T-helper 1 cell treated with Interleukin-12 subunit alpha and Interleukin-12 subunit beta and Interleukin-4 antibody, amounts not matched to agents 30 μg/mL and 1 μg/mL, for 36 hours (primary cell): ENCODE results near the gene LIMS3.
"Not testable (repeated sequence)": the region's sequence is repeated elsewhere in the genome, so short reads cannot be mapped to it uniquely, and the experiment has no call there.

Source experiments
- H3K27ac Mint-ChIP-seq: one replicate; pipeline ENCODE4 v1.8.0; 2021; ENCODE audit warnings: mild to moderate bottlenecking, mixed read lengths
- H3K27me3 Mint-ChIP-seq: one replicate; pipeline ENCODE4 v1.8.0; 2021; ENCODE audit warnings: low read depth, mixed read lengths
- H3K36me3 Mint-ChIP-seq: one replicate; pipeline ENCODE4 v1.8.0; 2021; ENCODE audit warnings: low read depth, mixed read lengths
- H3K4me1 Mint-ChIP-seq: one replicate; pipeline ENCODE4 v1.8.0; 2021; ENCODE audit warnings: low read depth, mixed read lengths
- H3K4me3 Mint-ChIP-seq: one replicate; pipeline ENCODE4 v1.8.0; 2021; ENCODE audit warnings: mild to moderate bottlenecking, moderate library complexity, mixed read lengths
- H3K9me3 Mint-ChIP-seq: one replicate; pipeline ENCODE4 v1.8.0; 2021; ENCODE audit warnings: mixed read lengths

Gene LIMS3

DNA sequence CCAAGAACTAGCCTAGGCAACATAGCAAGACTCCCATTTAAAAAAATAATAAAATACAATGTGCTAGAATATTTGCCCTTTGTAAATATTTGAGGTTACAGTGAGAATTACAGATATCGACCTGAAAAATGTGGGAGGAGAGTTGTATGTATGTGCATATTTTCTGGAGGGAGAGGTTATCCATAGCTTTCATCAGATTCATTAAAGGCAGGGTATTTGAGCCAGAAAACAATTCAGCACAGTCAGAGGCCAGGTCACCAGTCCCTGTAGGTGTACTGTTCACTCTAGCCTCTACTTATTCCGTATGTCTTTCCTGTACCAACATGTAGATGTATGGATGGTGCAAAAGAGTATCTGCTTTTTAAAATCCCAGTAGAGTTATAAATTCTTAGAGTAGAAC is 15.4 kb downstream of the LIMS3 start:
- not testable (repeated sequence) for H3K4me1 Mint-ChIP-seq, H3K36me3 Mint-ChIP-seq, H3K4me3 Mint-ChIP-seq, H3K27me3 Mint-ChIP-seq, H3K27ac Mint-ChIP-seq, H3K9me3 Mint-ChIP-seq

DNA sequence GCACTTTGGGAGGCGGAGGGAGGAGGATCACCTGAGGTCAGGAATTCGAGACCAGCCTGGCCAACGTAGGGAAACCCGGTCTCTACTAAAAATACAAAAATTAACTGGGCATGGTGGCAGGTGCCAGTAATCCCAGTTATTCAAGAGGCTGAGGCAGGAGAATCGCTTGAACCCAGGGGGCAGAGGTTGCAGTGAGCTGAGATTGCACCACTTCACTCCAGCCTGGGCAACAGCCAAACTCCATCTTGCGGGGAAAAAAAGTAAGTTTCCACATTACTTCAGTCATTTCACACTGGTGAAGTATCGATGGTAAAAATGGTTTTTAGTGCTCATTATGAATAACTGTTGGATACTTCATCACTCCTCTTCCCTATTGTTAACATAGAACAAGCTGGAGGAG is 16.1 kb downstream of the LIMS3 start:
- H3K36me3 Mint-ChIP-seq, H3K9me3 Mint-ChIP-seq, H3K4me3 Mint-ChIP-seq, H3K4me1 Mint-ChIP-seq, H3K27me3 Mint-ChIP-seq, H3K27ac Mint-ChIP-seq: not testable (repeated sequence)

DNA sequence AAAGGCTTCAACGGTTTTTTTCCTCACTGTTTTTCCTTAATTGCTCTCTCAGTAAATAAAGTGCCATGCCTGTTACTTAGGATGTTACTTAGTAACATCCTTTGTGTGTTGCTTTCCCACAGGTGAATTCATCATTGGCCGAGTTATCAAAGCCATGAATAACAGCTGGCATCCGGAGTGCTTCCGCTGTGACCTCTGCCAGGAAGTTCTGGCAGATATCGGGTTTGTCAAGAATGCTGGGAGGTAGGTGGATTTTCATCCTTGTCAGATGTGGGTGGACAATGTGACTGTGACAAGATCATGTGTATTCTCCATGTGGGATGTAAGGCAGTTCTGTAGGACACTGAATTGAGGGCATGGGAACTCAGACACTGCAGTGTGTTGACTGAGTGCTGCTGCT is 17.3 kb downstream of the LIMS3 start:
- not testable (repeated sequence) for H3K4me1 Mint-ChIP-seq, H3K27me3 Mint-ChIP-seq, H3K9me3 Mint-ChIP-seq, H3K4me3 Mint-ChIP-seq, H3K27ac Mint-ChIP-seq, H3K36me3 Mint-ChIP-seq

DNA sequence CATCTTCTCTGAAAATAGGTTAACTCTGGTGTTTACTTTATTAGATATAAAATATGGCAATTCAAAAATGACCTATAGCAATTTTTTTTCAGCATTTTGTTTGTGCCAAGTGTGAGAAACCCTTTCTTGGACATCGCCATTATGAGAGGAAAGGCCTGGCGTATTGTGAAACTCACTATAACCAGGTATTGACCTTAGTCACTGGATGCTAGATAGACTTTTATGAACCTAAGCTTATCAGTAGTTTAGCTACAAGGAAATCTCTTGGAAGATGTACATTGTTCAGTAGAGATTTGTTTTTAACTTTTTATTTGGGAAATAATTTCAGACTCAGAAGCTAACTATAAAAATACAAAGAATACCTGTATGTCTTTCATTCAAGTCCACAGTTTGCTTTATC is 21.7 kb downstream of the LIMS3 start:
- not testable (repeated sequence) for H3K4me1 Mint-ChIP-seq, H3K4me3 Mint-ChIP-seq, H3K9me3 Mint-ChIP-seq, H3K27me3 Mint-ChIP-seq, H3K36me3 Mint-ChIP-seq, H3K27ac Mint-ChIP-seq

DNA sequence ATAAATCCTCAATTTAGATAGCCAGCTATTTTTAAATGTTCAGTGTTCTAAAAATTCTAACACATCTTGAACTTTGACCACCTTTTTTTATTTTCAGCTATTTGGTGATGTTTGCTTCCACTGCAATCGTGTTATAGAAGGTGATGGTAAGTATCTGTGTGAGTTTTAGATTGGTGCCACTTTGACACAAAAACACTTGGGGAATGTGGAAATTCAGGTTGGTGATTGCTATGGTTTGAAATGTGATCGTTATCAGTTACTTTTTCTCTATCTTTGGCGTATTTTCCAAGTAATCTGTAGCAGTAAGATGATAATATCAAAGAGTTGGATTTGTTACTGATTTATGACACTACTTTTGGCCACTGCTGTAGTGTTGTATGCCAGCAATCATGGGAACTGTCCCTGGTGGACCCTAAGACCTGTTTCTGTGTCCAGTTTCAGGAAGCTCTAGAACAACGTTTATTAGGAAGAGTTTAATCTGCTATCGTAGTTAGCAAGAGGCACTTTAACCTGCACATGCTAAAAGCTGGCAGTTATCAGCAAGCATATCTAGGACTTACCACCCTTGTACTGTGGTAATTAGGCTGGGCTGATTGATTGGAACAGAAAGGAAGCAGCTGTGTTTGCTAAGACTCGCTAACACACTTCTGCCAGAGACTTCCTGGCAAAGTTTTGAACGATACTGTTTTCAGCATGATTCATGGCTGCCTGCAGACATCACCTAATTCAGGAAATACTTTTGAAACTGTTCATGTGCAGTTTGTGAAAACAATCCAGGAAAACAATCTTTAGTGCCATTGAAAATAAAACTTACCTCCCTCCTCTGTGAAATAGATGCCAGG is 23.3 kb downstream of the LIMS3 start:
- not testable (repeated sequence) for H3K4me1 Mint-ChIP-seq, H3K9me3 Mint-ChIP-seq, H3K27ac Mint-ChIP-seq, H3K27me3 Mint-ChIP-seq, H3K36me3 Mint-ChIP-seq, H3K4me3 Mint-ChIP-seq

DNA sequence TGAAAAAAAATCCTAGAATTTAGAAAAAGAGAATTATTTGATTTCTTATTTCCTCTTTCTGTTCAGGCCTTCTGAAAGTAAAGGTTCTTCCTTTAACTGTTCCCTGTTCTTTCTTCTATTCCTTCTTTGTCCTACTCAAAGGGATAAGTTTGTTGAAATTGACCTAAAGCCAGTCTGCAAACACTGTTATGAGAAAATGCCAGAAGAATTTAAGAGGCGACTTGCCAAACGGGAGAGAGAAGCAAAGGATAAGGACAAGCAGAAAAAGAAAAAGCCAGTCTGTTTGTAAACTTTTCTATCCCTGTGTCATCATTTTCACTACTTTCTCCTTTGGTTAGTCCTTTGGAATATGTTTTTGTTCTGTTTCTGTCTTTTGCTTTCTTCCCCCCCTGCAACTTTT is 26.0 kb downstream of the LIMS3 start:
- not testable (repeated sequence) for H3K27me3 Mint-ChIP-seq, H3K4me1 Mint-ChIP-seq, H3K9me3 Mint-ChIP-seq, H3K4me3 Mint-ChIP-seq, H3K36me3 Mint-ChIP-seq, H3K27ac Mint-ChIP-seq

DNA sequence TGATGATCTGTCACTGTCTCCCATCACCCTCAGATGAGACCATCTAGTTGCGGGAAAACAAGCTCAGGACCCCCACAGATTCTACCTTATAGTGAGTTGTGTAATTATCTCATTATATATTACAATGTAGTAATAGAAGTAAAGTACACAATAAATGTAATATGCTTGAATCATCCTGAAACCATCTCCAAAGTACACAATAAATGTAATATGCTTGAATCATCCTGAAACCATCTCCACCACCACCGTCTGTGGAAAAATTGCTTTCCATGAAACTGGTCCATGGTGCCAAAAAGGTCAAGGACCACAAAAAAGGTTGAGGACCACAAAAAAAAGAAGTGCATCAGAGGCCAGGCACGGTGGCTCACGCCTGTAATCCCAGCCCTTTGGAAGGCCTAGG is 29.3 kb downstream of the LIMS3 start:
- not testable (repeated sequence) for H3K9me3 Mint-ChIP-seq, H3K27ac Mint-ChIP-seq, H3K36me3 Mint-ChIP-seq, H3K27me3 Mint-ChIP-seq, H3K4me3 Mint-ChIP-seq, H3K4me1 Mint-ChIP-seq

DNA sequence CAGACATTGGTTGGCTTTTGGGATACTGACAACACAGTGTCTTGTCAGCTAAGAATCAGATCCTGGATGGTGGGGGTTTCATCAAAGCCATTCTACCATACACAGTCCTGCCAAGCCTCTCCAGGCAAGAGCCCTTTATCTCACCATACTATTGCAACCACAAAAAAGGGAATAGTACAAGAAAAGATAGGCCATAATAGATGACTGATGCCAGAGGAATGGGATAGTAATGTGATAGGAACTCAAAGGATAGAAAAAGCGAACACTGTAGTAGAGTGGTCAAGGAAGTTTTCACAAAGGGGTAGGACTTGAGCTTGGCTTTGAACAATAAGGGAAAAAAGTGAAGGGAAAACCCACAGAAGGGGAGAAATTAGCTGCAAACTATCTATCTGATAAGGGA is 30.7 kb downstream of the LIMS3 start:
- not testable (repeated sequence) for H3K27me3 Mint-ChIP-seq, H3K4me3 Mint-ChIP-seq, H3K36me3 Mint-ChIP-seq, H3K4me1 Mint-ChIP-seq, H3K27ac Mint-ChIP-seq, H3K9me3 Mint-ChIP-seq

DNA sequence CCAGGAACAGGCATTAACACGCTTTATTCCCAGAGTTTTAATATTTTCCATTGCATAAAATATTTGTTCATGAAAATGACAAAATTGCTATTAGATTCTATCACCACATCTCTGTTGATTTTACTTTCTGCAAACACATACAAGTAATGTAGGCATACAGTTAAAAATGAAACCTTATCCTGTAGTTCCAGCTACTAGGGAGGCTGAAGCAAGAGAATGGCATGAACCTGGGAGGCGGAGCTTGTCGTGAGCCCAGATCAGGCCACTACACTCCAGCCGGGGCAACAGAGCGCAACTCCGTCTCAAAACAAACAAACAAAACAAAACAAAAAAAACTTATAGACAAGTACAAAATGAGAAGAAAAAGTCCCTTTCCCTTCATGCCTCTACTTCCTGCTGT is 38.0 kb downstream of the LIMS3 start:
- H3K9me3 Mint-ChIP-seq, H3K4me1 Mint-ChIP-seq, H3K27me3 Mint-ChIP-seq, H3K4me3 Mint-ChIP-seq, H3K27ac Mint-ChIP-seq, H3K36me3 Mint-ChIP-seq: not testable (repeated sequence)

DNA sequence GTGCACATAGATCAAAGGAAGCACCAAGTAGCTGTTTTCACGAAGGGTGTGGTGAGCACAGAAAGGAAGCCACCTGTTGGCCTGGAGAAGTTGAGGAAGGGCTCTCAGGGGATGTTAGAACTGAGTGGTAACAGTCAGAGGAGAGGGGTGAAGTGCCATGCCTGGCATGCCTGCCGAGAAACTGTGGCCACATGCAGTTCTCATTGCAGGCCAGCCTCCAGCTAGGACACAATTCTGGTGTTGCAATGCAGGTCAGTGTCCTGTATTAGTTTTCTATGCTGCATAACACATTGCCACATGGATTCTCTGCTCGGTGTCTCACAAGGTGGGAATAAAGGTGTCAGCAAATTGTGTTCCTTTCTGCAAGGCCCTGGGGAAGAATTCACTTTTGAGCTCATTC is 46.9 kb downstream of the LIMS3 start:
- H3K4me1 Mint-ChIP-seq, H3K9me3 Mint-ChIP-seq, H3K36me3 Mint-ChIP-seq, H3K27me3 Mint-ChIP-seq, H3K27ac Mint-ChIP-seq, H3K4me3 Mint-ChIP-seq: not testable (repeated sequence)

DNA sequence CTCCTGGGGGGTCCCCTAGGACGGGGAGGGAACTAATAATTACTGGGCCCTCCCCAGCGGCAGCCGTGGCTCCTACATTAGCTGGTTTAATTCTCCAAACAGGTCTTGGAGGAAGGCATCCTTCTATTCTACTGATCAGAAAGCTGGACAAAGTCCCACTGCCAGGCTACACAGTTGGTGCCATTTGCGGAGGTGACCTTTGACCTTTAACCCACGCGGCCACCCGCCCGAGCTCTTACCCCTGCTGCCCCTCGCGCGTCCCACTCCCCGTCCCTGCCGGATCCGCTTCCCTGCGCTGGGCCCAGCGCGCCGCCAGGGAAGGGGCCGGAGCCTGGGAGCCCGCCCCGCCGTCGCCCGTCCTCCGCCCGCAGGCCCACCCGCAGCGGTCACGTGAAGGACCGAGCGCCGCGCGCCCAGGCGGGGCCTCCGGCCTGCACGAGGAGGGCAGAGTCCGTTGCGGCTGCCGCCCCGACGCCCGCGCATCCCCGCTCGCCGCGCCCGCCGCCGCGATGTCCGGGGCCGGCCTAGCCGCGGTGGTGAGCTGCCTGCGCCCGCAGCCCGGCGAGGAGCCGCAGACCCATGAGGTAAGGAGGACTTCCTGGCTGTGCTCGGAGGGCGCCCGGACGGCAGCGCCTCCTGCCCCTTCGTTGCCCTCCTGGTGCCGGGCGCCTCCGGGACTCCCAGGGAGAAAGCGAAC is 48.9 kb downstream of the LIMS3 start:
- not testable (repeated sequence) for H3K27me3 Mint-ChIP-seq, H3K36me3 Mint-ChIP-seq, H3K9me3 Mint-ChIP-seq, H3K27ac Mint-ChIP-seq, H3K4me1 Mint-ChIP-seq, H3K4me3 Mint-ChIP-seq

DNA sequence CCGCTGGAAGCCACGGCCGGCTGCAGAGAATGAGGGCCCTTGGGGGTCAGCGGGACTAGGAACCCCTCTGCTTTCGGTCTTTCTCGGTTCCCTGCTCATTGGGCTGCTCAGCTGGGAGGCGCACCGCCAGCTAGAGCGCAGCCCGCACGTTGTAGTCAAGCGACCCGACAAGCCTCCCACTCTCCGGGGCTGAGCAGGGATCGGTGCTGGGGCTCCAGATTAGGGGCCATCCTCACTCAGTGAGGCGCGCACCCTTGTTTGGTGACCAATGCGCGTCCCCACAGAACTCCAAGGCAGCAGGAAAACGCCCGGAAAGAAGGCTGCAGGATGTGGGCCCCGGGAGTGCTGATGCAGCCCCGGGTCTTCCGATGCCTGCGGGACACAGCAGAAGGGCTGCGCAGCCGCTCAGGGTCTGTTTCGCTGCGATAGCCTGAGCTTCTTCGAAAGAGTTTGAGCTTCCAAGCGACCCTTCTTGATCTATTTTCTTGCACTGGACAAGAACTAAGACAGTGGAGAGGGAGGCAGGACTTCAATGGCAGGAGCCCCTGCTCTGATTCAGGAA is 49.6 kb downstream of the LIMS3 start:
- not testable (repeated sequence) for H3K27ac Mint-ChIP-seq, H3K36me3 Mint-ChIP-seq, H3K9me3 Mint-ChIP-seq, H3K4me1 Mint-ChIP-seq, H3K4me3 Mint-ChIP-seq, H3K27me3 Mint-ChIP-seq

DNA sequence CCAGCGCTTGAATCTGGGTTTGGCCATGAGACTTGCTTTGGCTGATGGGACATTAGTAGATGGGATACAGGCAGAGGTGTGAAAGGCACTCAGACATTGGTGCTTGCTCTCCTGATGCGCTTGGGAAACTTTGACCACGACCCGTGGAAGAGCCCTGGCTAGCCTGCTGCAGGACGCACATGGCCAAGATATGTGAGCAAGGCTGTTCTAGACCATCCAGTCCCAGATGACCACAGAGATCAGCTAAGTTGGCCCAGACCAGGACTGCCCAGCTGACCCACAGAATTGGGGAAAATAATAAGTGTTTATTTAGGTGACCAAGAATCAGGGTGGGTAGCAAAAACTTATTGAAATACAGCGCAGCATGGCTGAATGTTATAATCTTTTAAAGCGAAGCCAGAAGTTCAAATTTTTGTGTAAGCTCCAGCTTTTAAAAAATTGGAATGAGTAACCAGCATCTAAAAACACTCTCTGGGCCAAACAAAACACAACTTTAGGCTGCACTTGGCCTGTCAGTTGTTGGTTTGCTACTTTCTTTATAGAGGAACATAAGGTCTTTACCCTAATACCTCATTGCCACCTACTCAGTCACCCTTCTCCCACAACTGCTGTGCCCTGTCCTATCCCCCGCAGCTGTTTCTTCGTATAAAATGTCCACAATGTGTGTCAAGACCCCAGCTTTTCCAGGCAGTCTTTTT is 51.8 kb downstream of the LIMS3 start:
- not testable (repeated sequence) for H3K4me1 Mint-ChIP-seq, H3K4me3 Mint-ChIP-seq, H3K9me3 Mint-ChIP-seq, H3K27me3 Mint-ChIP-seq, H3K27ac Mint-ChIP-seq, H3K36me3 Mint-ChIP-seq

DNA sequence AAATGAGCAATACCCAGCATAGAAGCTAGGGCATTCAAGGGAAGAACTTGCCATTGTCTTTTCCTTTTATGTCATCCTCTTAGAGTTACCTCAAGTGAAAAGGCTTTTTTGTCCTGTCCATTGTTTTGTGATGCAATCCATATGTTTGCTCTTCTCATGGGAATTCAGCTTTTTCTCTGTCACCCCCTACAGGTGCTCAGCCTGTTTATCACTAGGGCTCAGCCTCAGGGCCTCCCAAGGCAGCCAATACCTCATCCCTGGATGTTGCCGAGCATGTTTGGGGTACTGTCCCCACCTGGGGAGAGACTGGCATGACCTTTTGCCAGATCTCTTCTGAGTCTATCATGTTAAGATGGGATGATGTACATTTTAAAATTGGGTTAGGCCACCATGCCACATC is 65.5 kb downstream of the LIMS3 start:
- H3K27ac Mint-ChIP-seq, H3K9me3 Mint-ChIP-seq, H3K4me3 Mint-ChIP-seq, H3K27me3 Mint-ChIP-seq, H3K4me1 Mint-ChIP-seq, H3K36me3 Mint-ChIP-seq: not testable (repeated sequence)

DNA sequence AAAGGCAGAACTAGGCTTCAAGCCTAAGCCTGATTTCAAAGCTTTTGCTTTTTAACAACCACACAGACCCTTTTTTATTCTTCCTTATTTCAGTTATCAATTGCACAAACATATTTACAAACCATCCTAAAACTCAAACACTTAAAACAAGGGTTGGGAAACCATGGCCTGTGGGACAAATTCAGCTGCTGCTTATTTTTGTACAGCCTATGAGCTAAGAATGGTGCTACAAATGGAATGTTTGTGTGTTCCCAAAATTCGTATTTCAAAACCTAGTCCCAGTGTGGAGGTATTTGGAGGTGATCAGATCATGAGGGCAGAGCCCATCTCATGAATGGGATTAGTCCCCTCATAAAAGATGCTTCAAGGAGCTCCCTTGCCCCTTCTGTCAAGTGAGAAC is 67.0 kb downstream of the LIMS3 start:
- H3K27me3 Mint-ChIP-seq, H3K4me1 Mint-ChIP-seq, H3K36me3 Mint-ChIP-seq, H3K27ac Mint-ChIP-seq, H3K4me3 Mint-ChIP-seq, H3K9me3 Mint-ChIP-seq: not testable (repeated sequence)
